Activated CD4-positive, alpha-beta T cell treated with anti-CD3 and anti-CD28 coated beads for 36 hours (primary cell): Measurements from ENCODE around the gene PTPN9. TPM values are rescaled to one million over a fixed set of nuclear protein-coding genes. Genes with fewer than 3 reads are reported as not detected.
A peak's percentile ranks its signal among the peaks of the same experiment; 100 is the strongest.

Experiments used
- ATAC-seq: fragments of 200-7000 bp; cut with Tn5 transposase; one replicate; pipeline ENCODE4 v1.10.0; 2021; ENCODE audit warnings: mild to moderate bottlenecking, moderate library complexity
- CTCF ChIA-PET: fragments of 350-600 bp; sonication (Branson Sonifier 250); formaldehyde crosslinking; loops from one replicate; lab custom pipeline; 2021; ENCODE audit warnings: antibody characterized with exemption; lab: Charles Lee
- POLR2A ChIA-PET: fragments of 350-600 bp; sonication (Branson Sonifier 250); formaldehyde crosslinking; loops from one replicate; lab custom pipeline; 2021; ENCODE audit warnings: antibody characterized with exemption, inconsistent platforms; lab: Charles Lee
- DNase-seq: peaks from one replicate; pipeline ENCODE4 v3.0.0-alpha.2; 2020
- H3K27ac Mint-ChIP-seq: one replicate; pipeline ENCODE4 v1.8.0; 2021; ENCODE audit warnings: mixed read lengths
- H3K27me3 Mint-ChIP-seq: one replicate; pipeline ENCODE4 v1.8.0; 2021; ENCODE audit warnings: mixed read lengths
- H3K36me3 Mint-ChIP-seq: one replicate; pipeline ENCODE4 v1.8.0; 2021; ENCODE audit warnings: low read depth, mixed read lengths
- H3K4me1 Mint-ChIP-seq: one replicate; pipeline ENCODE4 v1.8.0; 2021; ENCODE audit warnings: mixed read lengths
- H3K4me3 Mint-ChIP-seq: one replicate; pipeline ENCODE4 v1.8.0; 2021; ENCODE audit warnings: mild to moderate bottlenecking, moderate library complexity, mixed read lengths
- H3K9me3 Mint-ChIP-seq: one replicate; pipeline ENCODE4 v1.8.0; 2021; ENCODE audit warnings: low read depth, mixed read lengths
- intact Hi-C, 2 experiments: fragments of 100-400 bp; cut with DNase I in 1 of 2; cut with micrococcal nuclease in 1 of 2; formaldehyde crosslinking; loops; one replicate each; pipeline versions ENCODE4 v1.14.2 to v1.15.1; 2022 to 2024; cut with DNase I, micrococcal nuclease
- total RNA-seq, 2 experiments: library from RNA; stranded (reverse); gene quantifications; one replicate each; pipeline ENCODE4 v1.2.3, GENCODE V29; 2021

The PTPN9 gene
- total RNA-seq, result 10 to 100 TPM; 15.0 to 16.5 TPM

DNA sequence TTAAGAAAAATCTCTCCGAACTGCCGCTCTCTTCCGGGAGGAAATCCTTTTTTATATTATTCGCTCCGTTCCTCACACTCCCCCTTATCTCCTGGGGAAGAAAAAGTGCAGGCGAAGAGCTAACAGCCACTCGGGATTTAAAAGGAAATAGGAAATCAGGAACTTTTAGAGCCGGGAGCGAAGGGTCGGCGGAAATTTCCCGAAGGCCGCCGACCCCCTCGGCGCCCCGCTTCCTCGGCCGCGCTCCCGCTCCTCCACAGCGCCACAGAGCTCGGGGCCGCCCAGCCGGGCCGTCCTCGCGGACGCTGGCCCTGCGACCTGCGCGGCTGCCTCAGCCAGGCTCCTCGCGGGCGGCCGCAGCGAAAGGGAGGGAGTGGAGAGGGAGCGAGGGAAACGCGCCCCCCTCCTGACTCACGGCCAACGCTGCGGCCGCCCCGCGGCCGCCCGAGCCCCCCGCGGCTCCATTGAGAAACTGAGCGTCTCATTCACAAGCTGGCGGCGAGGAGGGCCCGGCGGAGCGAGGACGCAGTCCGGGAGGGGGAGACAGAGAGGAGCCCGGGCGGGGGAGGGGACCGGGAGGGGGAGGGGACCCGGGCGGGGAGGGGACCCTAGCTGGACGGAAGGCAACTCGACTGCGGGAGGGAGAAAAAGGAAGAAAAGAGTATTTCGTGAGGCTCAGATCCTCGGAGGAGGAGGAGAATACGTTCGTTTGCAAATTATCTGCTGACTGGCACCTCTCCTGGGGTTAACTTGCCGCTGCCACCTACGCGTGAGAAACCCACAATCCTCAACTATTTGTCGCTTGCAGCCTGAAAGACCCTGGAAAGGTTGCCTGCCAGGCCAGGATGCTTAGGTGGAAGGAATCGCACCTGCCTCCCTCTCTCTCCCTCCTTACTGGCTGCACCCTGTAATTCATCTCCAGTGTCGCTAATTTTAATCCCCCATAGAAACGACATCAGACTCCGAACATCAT lies at the start of gene PTPN9:
PTPN9 (minus strand) TSS at position 368 of the 973 bp plus-strand sequence. CDS start 539 bp downstream, outside the sequence.
- no peaks in the 10 kb centered on the region for H3K27me3 Mint-ChIP-seq
- POLR2A ChIA-PET, result interaction anchor here (0.7 kb wide), 2 partner anchors 61 to 132 kb away, joined by 3 to 6 read pairs; partner anchors contain the start of gene IMP3
- H3K9me3 Mint-ChIP-seq, result no peaks in the 10 kb centered on the region

DNA sequence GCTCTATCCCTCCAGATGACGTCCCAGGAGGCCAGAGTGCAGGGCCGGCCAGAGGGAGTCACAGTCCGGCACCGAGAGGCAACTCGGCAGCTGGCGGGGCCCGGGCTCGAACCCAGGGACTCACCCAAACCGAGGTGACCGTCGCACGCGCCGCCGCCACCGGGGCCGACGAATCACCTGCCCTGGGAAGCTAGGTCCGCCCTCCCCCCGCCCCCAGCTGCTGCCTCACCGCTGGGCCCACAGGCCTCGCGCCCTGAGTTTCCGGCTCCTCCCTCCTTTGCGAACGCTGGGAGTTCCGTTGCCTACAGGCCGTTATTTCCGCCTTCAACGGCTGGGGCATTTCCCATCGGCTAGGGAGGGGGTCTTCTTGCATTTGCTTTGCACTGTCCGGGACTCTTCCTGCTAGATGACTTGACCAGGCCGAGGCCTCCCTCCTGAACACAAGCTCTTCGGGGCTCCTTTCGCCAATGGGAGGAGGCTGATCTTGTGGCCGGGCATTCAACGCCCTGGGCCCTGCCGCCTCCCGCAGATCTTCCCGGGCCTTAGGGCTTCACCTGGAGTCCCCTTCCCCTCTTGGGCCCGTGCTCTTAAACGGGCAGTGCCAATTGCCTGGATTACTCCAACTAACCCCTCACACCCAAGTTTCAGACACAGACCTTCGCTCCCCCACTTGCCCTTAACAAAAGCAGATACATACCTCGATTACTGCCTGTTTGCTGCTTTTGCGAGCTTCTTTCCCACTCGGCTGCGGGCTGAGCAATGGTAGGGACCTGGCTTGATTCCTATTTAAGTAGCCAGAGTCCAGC lies 46.6 kb upstream of the PTPN9 start, which contains the start of gene SNUPN:
SNUPN (minus strand) TSS at position 184 of the 806 bp plus-strand sequence. CDS start 4,674 bp downstream, outside the sequence.
- DNase-seq (peak; percentile 97), ATAC-seq (peak; percentile 88)
- Mint-ChIP-seq H3K27me3 (no peaks in the 10 kb centered on the region), H3K27ac (peak within 1 kb of the TSS; percentile 99), H3K9me3 (no peaks in the 10 kb centered on the region), H3K36me3 (peaks cover 6% of the 10 kb centered on the region), H3K4me3 (peak within 1 kb of the TSS; percentile 93), H3K4me1 (peaks cover 45% of the 10 kb centered on the region)
- POLR2A ChIA-PET, result interaction anchor here (0.5 to 2.2 kb wide), 11 partner anchors 14 to 278 kb away, joined by 3 to 18 read pairs (median 6); partner anchors contain the start of genes IMP3, MAN2C1 and SIN3A
- CTCF ChIA-PET, result interaction anchor here (0.5 to 3.2 kb wide), 12 partner anchors 9 to 258 kb away, joined by 3 to 21 read pairs (median 6); partner anchors contain the start of genes IMP3, MAN2C1, SIN3A and SNX33
- intact Hi-C loops, result loop anchor here (1.0 to 10.0 kb wide), 10 partner anchors 15 to 1221 kb away; partner anchors contain the start of genes IMP3 (in 2 of the 2), MAN2C1 (in 2 of the 2), ARID3B (in 1 of the 2) and COX5A (in 1 of the 2)

More for the DNA sequence above, at the start of gene PTPN9:
- Mint-ChIP-seq H3K36me3 (peaks cover 3% of the 10 kb centered on the region), H3K4me1 (peaks cover 13% of the 10 kb centered on the region), H3K27ac (peak within 1 kb of the TSS; percentile 94), H3K4me3 (peak within 1 kb of the TSS; percentile 87)
- CTCF ChIA-PET, result interaction anchor here (0.7 to 1.0 kb wide), 4 partner anchors 11 to 60 kb away, joined by 3 to 6 read pairs (median 4); partner anchors contain the start of gene IMP3
- intact Hi-C loops, result loop anchor here (1.0 to 5.0 kb wide), 9 partner anchors 46 to 1037 kb away; partner anchors contain the start of genes ARID3B (in 1 of the 2), C15orf39 (in 1 of the 2), IMP3 (in 1 of the 2) and MAN2C1 (in 1 of the 2)
- DNase-seq (peak; percentile 88), ATAC-seq (peak; percentile 80)

DNA sequence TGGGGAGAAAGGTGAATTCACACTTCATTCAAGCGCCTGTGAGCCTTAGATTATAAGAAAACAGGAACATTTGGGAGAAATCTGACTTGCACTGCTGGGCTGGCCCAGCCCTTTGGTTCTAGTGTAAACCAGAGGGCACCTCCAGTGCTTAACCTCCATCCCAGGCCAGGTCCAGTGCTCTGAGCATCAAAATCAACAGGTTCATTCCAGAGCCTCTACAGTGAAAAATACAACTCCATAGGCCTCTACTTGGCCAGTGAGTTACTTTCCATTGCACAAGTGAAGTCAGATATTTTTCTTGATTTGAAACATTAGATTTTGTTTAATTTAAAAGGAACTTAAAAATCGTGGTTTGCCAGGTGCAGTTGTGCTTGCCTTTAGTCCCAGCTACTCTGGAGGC lies 43.4 kb upstream of the PTPN9 start:
- Mint-ChIP-seq H3K27me3 (no peaks in the 10 kb centered on the region), H3K4me3 (no peak overlapping the region), H3K36me3 (peaks cover 23% of the 10 kb centered on the region), H3K4me1 (peaks cover 57% of the 10 kb centered on the region), H3K27ac (peak overlapping the region; percentile 90), H3K9me3 (no peaks in the 10 kb centered on the region)
- CTCF ChIA-PET, result interaction anchor here (1.0 to 1.5 kb wide), 2 partner anchors 18 to 61 kb away, joined by 3 to 4 read pairs; partner anchors contain the start of gene IMP3
- DNase-seq (no peak), ATAC-seq (no peak)
- POLR2A ChIA-PET, result interaction anchor here (0.7 kb wide), 1 partner anchor 32 kb away, joined by 3 read pairs; no protein-coding TSS in a partner anchor
- intact Hi-C loops, result loop anchor here in 1 of 2 experiments (10.0 kb wide), 2 partner anchors 1078 to 1218 kb away; partner anchors contain the start of gene ARID3B

DNA sequence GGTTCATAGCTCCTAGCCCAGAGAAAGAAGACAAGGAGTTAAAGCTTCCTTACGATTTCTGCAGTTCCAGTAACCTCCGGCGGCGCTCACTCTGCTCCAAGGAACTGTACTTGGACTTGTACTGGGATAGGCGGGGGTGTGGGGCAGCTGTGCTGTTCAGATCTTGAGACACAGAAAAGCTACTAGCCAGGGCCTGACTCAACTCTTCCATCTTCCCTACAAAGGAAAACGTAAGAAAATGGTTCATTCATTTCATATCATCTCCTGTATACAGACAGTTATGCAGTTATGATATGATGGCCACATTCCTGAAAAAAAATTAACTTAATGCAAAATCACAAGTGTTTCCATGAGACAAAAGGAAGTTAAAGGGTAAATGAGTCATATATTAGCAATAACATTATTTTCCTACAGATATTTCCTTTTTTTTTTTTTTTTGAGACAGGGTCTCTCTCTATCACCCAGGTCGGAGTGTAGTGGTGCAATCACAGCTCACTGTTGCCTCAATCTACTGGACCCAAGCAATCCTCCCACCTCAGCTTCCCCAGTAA lies 41.8 kb upstream of the PTPN9 start:
- H3K27me3 Mint-ChIP-seq, result no peaks in the 10 kb centered on the region
- H3K9me3 Mint-ChIP-seq, result no peaks in the 10 kb centered on the region
- H3K27ac Mint-ChIP-seq, result peak overlapping the region; percentile 88
- ChIA-PET POLR2A (interaction anchor here (0.8 to 1.0 kb wide), 2 partner anchors 167 to 185 kb away, joined by 6 to 7 read pairs; no protein-coding TSS in a partner anchor), CTCF (interaction anchor here (0.6 to 3.3 kb wide), 6 partner anchors 9 to 61 kb away, joined by 3 to 16 read pairs (median 3); partner anchors contain the start of gene IMP3)
- H3K4me3 Mint-ChIP-seq, result peak overlapping the region; percentile 22
- peaks cover 45% of the 10 kb centered on the region for H3K4me1 Mint-ChIP-seq
- peaks cover 34% of the 10 kb centered on the region for H3K36me3 Mint-ChIP-seq
- ATAC-seq (no peak), DNase-seq (peak; percentile 45)
- intact Hi-C loops, result loop anchor here in 1 of 2 experiments (10.0 kb wide), 2 partner anchors 1076 to 1216 kb away; partner anchors contain the start of gene ARID3B

DNA sequence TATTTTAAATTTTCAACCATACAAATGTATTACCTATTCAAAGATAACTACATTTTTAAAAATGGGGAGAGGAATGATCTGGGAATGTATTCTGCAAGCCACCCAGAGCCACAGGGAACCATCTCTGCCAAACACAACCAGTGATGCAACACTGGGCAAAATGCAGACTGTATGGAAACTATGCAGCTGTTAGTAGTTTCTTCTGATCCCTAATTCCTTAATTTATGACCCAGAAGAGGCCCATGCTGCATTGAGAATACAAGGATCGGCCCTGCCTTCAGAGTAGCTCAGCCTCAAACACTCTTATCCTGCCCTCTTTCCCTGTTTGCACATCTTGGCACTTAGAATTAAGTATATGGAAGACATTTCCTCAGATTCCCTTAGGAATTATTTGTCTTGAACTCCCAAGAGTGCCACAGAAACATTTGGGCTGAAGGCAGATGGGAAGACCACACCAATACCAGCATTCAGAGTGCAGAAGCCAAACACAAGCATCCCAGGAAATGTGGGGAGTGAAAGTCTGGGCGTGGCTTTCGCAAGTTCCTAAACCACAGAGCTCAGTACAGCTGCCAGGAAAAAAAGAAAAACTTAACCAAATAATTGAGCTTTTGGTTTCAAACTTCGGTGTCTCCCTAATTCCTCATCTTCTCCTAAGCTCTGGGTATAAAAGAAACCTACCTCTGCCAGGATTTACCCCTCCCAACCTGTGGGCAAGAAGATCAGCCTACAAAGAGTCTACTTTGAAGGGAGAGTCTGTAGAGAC lies 41.1 kb upstream of the PTPN9 start:
- intact Hi-C loops, result loop anchor here in 1 of 2 experiments (10.0 kb wide), 2 partner anchors 1075 to 1215 kb away; partner anchors contain the start of gene ARID3B
- ChIA-PET POLR2A (interaction anchor here (0.8 to 1.1 kb wide), 3 partner anchors 16 to 184 kb away, joined by 3 to 7 read pairs (median 6); no protein-coding TSS in a partner anchor), CTCF (interaction anchor here (0.6 to 3.3 kb wide), 6 partner anchors 9 to 62 kb away, joined by 3 to 16 read pairs (median 3); partner anchors contain the start of gene IMP3)
- Mint-ChIP-seq H3K27me3 (no peaks in the 10 kb centered on the region), H3K27ac (peak overlapping the region; percentile 88), H3K9me3 (no peaks in the 10 kb centered on the region), H3K36me3 (peaks cover 38% of the 10 kb centered on the region), H3K4me3 (no peak overlapping the region), H3K4me1 (peaks cover 45% of the 10 kb centered on the region)
- ATAC-seq, result no peak
- no peak for DNase-seq

DNA sequence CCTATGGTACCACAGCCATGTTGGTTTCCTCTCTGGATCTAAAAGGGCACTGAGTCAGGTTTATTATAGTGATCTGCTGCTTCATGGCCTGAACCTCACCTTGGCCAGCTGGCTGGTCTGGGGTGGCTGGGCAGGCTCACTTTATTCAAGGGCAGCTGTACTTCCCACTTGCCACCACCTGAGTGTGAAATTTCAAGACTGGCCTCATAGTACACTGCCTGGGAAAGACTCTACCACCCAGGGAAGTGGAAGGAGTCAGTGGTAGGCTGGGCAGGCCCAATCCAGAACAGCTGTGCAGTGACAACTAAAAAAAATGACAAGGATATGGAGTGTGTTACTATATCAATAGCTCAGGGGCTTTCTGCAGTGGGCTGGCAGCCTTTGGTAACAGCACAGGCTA lies 37.7 kb upstream of the PTPN9 start:
- DNase-seq (no peak), ATAC-seq (no peak)
- ChIA-PET POLR2A (no interaction called here), CTCF (interaction anchor here (0.6 to 1.3 kb wide), 3 partner anchors 9 to 106 kb away, joined by 3 to 5 read pairs (median 4); partner anchors contain the start of gene SNUPN)
- no peak overlapping the region for H3K27ac Mint-ChIP-seq
- H3K4me1 Mint-ChIP-seq, result peaks cover 24% of the 10 kb centered on the region
- H3K27me3 Mint-ChIP-seq, result no peaks in the 10 kb centered on the region
- H3K4me3 Mint-ChIP-seq, result no peak overlapping the region
- intact Hi-C loops, result no loop called here
- no peaks in the 10 kb centered on the region for H3K9me3 Mint-ChIP-seq
- H3K36me3 Mint-ChIP-seq, result peaks cover 51% of the 10 kb centered on the region

DNA sequence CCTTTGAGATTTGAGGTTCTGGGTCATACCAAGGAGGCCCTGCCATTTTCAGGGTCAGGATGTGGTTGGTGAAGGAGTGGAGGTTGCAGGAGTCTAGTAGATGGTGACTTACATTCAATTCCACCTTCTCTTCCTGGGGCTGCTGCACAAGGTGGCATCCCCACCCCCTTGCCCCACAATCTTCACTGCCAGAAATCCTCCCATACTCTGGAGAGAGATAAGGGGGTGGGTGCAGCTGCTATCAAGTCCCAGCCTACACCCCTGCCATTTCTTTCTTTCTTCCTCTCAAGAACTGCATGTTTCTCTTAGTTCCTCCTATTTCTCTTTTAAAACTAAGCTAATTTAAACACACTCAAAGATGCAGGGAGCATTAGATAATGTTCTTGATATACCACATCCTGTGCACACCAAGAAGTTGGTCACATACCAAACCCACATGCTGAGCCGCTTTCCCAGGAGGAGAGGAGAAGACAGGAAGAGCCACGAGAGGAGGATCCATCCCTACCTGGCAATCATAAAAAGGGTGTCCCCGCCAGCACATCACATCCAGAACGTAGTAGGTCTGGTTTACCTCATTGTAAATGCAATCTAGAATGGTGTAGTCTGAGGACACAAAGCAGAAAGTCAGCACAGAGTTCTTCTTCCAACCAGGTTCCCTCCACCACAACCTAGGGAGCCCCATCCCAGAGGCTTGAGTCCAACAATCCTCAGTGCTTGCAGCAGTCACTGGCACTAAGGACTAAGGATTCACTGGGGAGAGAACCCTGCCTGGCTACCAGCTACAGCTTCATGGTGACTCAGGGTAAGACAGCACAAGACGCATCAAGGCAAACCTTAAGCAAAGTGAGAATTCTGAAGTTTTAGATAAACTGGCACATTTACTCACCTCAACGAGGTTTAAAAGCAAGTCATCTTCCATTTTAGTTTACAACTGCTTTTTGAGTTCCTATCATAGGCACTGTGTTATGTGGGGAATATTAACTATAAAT lies 27.9 kb upstream of the PTPN9 start:
- ChIA-PET CTCF (interaction anchor here (0.5 to 2.1 kb wide), 5 partner anchors 9 to 126 kb away, joined by 3 to 16 read pairs (median 5); no protein-coding TSS in a partner anchor), POLR2A (interaction anchor here (0.6 to 1.0 kb wide), 2 partner anchors 19 to 33 kb away, joined by 3 to 6 read pairs; partner anchors contain the start of genes IMP3 and SNUPN)
- Mint-ChIP-seq H3K9me3 (no peaks in the 10 kb centered on the region), H3K27ac (peak overlapping the region; percentile 88), H3K27me3 (no peaks in the 10 kb centered on the region), H3K4me1 (peaks cover 40% of the 10 kb centered on the region), H3K4me3 (peak overlapping the region; percentile 22), H3K36me3 (peaks cover 56% of the 10 kb centered on the region)
- peak; percentile 40 for DNase-seq
- intact Hi-C loops, result loop anchor here in 1 of 2 experiments (10.0 kb wide), 1 partner anchor 62 kb away; no protein-coding TSS in a partner anchor
- ATAC-seq, result peak; percentile 80

DNA sequence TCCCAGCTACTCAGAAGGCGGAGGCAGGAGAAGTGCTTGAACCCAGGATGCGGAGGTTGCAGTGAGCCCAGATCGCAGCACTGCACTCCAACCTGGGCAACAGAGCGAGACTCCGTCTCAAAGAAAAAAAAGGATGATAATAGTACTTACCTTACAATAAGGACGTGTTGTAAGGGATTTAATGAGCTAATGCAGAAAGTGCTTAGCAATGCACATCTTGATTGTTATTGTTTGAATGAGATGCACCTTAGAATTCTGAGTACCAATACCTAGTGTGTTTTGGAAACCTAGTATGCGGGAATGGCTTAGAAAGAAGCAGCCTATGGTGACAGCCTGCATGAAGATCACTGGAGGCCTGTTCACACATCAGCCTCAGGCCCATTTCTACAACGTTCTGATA lies 26.9 kb upstream of the PTPN9 start:
- Mint-ChIP-seq H3K9me3 (no peaks in the 10 kb centered on the region), H3K27ac (peak overlapping the region; percentile 88), H3K27me3 (no peaks in the 10 kb centered on the region), H3K36me3 (peaks cover 55% of the 10 kb centered on the region), H3K4me1 (peaks cover 40% of the 10 kb centered on the region), H3K4me3 (no peak overlapping the region)
- ATAC-seq (no peak), DNase-seq (no peak)
- intact Hi-C loops, result loop anchor here in 1 of 2 experiments (10.0 kb wide), 1 partner anchor 61 kb away; no protein-coding TSS in a partner anchor
- POLR2A ChIA-PET, result interaction anchor here (1.0 kb wide), 1 partner anchor 34 kb away, joined by 3 read pairs; the partner anchor contains the start of gene IMP3
- CTCF ChIA-PET, result interaction anchor here (0.5 to 0.7 kb wide), 2 partner anchors 127 to 533 kb away, joined by 3 to 5 read pairs; no protein-coding TSS in a partner anchor
